DND-41 (cell line): Measurements from ENCODE around the gene KRT13.

Source experiments
- ATAC-seq: fragments of 200-7000 bp; cut with Tn5 transposase; 3 replicates; pipeline ENCODE4 v1.9.1; 2021; ENCODE audit warnings: low read depth; ENCODE audit not compliant: insufficient read depth
- DNase-seq: peaks from one replicate; pipeline ENCODE4 v3.0.0-alpha.2; 2020
- H2AFZ ChIP-seq: 2 replicates; pipeline ENCODE4 v1.6.0; 2012; ENCODE audit warnings: low read depth, low read length
- H3K27ac ChIP-seq: 2 replicates; pipeline ENCODE4 v1.5.1; 2012; ENCODE audit warnings: low read length, inconsistent platforms
- H3K27me3 ChIP-seq: fragments of 200-600 bp; sonication (generic); 2 replicates; pipeline ENCODE4 v1.6.0; 2012; ENCODE audit warnings: low read length, mild to moderate bottlenecking, inconsistent platforms; ENCODE audit not compliant: insufficient read depth, poor library complexity
- H3K36me3 ChIP-seq: 2 replicates; pipeline ENCODE4 v1.5.1; 2012; ENCODE audit warnings: low read length, inconsistent platforms; ENCODE audit not compliant: insufficient read depth
- H3K4me1 ChIP-seq: 2 replicates; pipeline ENCODE4 v1.5.1; 2012; ENCODE audit warnings: mild to moderate bottlenecking, low read length; ENCODE audit not compliant: insufficient read depth
- H3K4me2 ChIP-seq: 2 replicates; pipeline ENCODE4 v1.6.0; 2012; ENCODE audit warnings: mild to moderate bottlenecking, moderate library complexity, low read length, inconsistent platforms; ENCODE audit not compliant: insufficient read depth
- H3K4me3 ChIP-seq, 2 experiments: fragments of 200-600 bp in 1 of 2; shearing (Covaris generic) in 1 of 2; 2 replicates each; pipeline ENCODE4 v1.5.1; 2012 to 2016; ENCODE audit warnings: inconsistent platforms in 2 of 2, low read length in 2 of 2, mild to moderate bottlenecking in 2 of 2, low read depth in 1 of 2, moderate library complexity in 1 of 2
- H3K79me2 ChIP-seq: 2 replicates; pipeline ENCODE4 v1.6.0; 2012; ENCODE audit warnings: low read length, inconsistent platforms; ENCODE audit not compliant: insufficient read depth
- H3K9ac ChIP-seq: 2 replicates; pipeline ENCODE4 v1.6.0; 2012; ENCODE audit warnings: low read depth, mild to moderate bottlenecking, inconsistent platforms, low read length, moderate library complexity
- H3K9me3 ChIP-seq: 2 replicates; pipeline ENCODE4 v1.5.1; 2012; ENCODE audit warnings: low read length, moderate library complexity, mild to moderate bottlenecking, inconsistent platforms; ENCODE audit not compliant: insufficient read depth, severe bottlenecking
- H4K20me1 ChIP-seq: 2 replicates; pipeline ENCODE4 v1.6.0; 2012; ENCODE audit warnings: low read length; ENCODE audit not compliant: insufficient read depth
- CTCF ChIP-seq: IDR thresholded peaks from 2 replicates; pipeline ENCODE4 v1.5.1; 2012; ENCODE audit warnings: borderline replicate concordance, low read length, moderate library complexity, mild to moderate bottlenecking; ENCODE audit not compliant: poor library complexity, severe bottlenecking; ENCODE audit errors: extremely low read depth
- EZH2 ChIP-seq: IDR thresholded peaks from 3 replicates; pipeline ENCODE4 v1.6.1; 2012; ENCODE audit warnings: borderline replicate concordance, low read depth, mild to moderate bottlenecking, moderate library complexity, low read length, inconsistent platforms; ENCODE audit not compliant: severe bottlenecking

The KRT13 gene

GRCh38 chr17:41542357-41542756, 36.9 kb upstream of the KRT13 start:
- H3K9me3 ChIP-seq = no peaks in the 10 kb centered on the region
- peaks cover 6% of the 10 kb centered on the region for H3K27me3 ChIP-seq
- no peak overlapping the region for H3K9ac ChIP-seq
- no peak overlapping the region for H2AFZ ChIP-seq
- H3K4me3 ChIP-seq = no peak overlapping the region
- no peak for DNase-seq
- no peaks in the 10 kb centered on the region for H3K4me1 ChIP-seq
- H3K36me3 ChIP-seq = no peaks in the 10 kb centered on the region
- no peak overlapping the region for H3K27ac ChIP-seq
- TF ChIP-seq CTCF (no peak), EZH2 (no peak)
- no peak for ATAC-seq
- no peaks in the 10 kb centered on the region; the same call in 1 of the 2 replicates for H4K20me1 ChIP-seq
- H3K4me2 ChIP-seq = no peak overlapping the region
- H3K79me2 ChIP-seq = no peaks in the 10 kb centered on the region

GRCh38 chr17:41540921-41541625, 35.7 kb upstream of the KRT13 start:
- Histone ChIP-seq H3K36me3 (no peaks in the 10 kb centered on the region), H2AFZ (no peak overlapping the region), H4K20me1 (no peaks in the 10 kb centered on the region), H3K4me2 (no peak overlapping the region), H3K79me2 (no peaks in the 10 kb centered on the region), H3K27me3 (peaks cover 11% of the 10 kb centered on the region), H3K9me3 (no peaks in the 10 kb centered on the region), H3K4me1 (no peaks in the 10 kb centered on the region), H3K27ac (no peak overlapping the region), H3K9ac (no peak overlapping the region), H3K4me3 (no peak overlapping the region)
- DNase-seq = no peak
- ATAC-seq = no peak
- TF ChIP-seq CTCF (no peak), EZH2 (no peak)

DNA sequence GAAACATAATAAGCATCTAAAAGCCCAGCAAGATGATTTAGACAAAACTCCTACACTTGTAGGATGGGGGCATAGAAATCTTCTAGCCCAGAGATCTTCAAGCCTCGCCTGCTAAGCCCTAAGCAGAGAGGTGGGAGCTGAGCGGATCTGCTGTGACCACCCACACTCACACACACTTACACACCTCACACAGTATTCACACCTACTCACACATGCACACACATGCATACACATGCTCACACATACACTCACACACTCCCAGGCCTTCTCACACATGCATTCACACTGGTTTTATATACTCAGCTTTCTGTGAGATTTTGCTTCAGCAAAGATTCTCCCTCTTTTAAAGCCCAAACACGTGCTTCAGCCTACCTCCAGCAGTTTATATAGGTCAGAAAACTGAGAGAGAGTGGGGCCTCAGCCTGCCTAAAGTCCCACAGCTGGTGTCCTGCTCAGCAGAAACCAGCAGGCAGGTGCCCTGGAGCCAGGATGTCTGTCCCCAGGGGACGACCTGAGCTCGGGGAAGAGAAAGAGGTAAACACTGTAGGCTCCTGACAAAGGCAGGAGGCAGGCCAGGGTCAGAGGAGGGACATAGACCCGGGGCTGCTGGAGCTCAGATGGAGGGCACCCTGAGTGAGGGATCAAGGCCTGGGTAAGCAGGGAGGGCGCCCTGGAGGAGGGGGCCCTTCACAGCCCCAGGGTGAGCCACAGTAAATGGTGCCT, 34.7 kb upstream of the KRT13 start:
- ATAC-seq (no peak), DNase-seq (no peak)
- Histone ChIP-seq H3K9me3 (no peaks in the 10 kb centered on the region), H3K79me2 (no peaks in the 10 kb centered on the region), H3K27ac (no peak overlapping the region), H3K36me3 (no peaks in the 10 kb centered on the region), H3K4me2 (no peak overlapping the region), H3K4me1 (no peaks in the 10 kb centered on the region), H3K9ac (no peak overlapping the region), H4K20me1 (no peaks in the 10 kb centered on the region), H3K4me3 (no peak overlapping the region), H2AFZ (no peak overlapping the region), H3K27me3 (peaks cover 14% of the 10 kb centered on the region)
- no peak for TF ChIP-seq CTCF
- no peak for TF ChIP-seq EZH2
